GM10266 (cell line): ENCODE data around the gene CCDC80.
"Not testable (repeated sequence)": the region's sequence is repeated elsewhere in the genome, so short reads cannot be mapped to it uniquely, and the experiment has no call there.

Experiments used
- DNase-seq: peaks from one replicate; pipeline ENCODE4 v3.0.0; 2012; ENCODE audit errors: extremely low spot score
- TF ChIP-seq, protein P1 (sequence below): IDR thresholded peaks from 2 replicates; pipeline ENCODE4 v1.5.1; 2012; ENCODE audit warnings: mild to moderate bottlenecking, low read depth; ENCODE audit not compliant: control insufficient read depth, insufficient read depth; ENCODE audit errors: missing control alignments

The CCDC80 gene

DNA sequence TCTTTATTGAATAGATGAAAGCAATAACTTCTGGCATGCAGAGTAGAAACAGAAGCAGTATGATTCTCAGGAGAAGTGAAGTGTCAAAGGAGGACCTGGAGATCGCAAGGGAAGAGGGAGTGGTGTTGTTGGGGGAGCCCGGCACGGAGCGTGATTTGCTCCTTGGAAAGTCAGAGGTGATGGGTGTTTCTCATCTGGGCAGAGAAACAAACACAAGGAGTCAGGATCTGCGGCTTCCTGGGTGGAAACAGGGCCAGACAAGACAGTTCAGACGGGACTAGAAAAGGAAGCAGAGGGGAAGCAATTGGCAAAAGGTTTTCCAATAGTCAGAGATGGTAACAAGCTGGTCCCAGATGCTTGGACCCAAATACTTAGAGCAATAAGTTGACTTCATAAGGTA lies 34.4 kb upstream of the CCDC80 start:
- TF ChIP-seq, protein P1, sequence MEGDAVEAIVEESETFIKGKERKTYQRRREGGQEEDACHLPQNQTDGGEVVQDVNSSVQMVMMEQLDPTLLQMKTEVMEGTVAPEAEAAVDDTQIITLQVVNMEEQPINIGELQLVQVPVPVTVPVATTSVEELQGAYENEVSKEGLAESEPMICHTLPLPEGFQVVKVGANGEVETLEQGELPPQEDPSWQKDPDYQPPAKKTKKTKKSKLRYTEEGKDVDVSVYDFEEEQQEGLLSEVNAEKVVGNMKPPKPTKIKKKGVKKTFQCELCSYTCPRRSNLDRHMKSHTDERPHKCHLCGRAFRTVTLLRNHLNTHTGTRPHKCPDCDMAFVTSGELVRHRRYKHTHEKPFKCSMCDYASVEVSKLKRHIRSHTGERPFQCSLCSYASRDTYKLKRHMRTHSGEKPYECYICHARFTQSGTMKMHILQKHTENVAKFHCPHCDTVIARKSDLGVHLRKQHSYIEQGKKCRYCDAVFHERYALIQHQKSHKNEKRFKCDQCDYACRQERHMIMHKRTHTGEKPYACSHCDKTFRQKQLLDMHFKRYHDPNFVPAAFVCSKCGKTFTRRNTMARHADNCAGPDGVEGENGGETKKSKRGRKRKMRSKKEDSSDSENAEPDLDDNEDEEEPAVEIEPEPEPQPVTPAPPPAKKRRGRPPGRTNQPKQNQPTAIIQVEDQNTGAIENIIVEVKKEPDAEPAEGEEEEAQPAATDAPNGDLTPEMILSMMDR, result no peak

DNA sequence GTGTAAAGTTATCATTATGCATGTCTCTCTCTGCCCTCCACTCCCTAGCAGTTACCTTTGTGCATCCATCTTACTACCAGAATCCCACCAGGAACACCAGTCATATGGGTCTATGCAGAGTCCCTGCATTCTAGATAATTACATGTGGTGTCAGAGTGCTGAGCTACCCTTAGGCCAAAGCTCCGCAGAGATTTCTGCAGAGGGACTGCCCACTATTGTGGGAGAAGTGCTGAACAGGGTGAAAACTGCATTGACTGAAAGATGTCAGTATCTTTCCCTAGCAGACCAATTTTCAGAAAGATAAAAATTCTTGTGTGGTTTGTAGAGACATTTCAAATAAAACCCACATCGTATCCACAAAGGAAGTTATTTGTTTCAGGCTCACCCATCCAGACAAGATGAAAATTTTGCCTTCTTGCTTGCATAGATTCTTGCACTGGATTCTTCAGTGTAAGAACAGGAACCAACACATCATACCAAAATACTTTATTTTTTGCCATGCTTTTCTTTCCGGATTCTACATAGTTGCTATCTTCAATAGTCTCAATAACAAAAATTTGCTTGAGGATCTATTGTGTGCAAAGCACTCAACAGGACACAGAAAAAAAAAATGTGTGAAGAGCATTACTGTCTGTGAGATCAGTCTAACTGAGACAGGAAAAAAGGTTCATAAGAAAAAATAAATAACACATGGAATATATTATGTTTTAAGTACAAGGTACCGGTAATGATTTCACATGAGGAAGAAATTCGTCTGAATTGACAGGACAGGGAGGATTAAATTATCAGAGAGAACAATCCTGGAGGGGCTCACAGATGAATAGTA lies 32.0 kb upstream of the CCDC80 start:
- no peak for DNase-seq

More for the DNA sequence above, 34.4 kb upstream of the CCDC80 start:
- DNase-seq, result no peak

DNA sequence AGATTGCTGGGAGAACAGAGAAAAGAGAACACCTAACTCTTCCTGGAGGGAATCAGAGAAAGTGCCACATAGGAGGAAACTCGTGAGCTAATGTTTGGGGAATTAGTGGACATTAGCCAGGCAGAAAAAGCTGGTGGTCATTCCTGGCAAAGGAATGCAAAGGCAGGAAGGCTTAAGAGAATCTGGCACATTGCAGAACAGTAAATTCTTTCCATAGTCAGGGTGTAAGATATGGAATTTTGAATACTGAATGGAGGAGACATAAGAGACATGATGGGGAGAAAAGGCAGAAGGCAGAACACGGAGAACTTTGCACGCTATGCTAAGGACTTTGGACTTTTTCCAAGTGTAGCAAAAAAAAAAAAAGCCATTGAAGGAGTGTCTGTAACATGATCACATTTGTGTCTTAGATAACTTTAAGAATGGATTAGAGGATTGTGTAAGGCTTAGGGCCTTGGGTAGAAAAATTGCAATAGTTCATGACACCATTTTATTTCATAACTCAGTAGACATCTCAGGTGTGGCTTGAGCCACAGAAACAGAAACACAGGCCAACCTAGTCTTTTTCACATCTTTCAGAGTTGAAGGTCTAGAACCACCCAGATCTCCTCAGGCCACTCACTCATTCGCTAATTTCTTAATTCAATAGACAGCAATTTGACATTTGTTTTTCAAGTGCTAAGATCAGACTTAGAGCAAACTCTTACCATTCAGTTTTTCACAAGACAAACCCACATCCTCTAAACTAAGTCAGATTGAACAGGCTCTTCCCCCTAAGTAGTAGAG lies 31.2 kb upstream of the CCDC80 start:
- TF ChIP-seq, protein P1, result no peak
- DNase-seq, result no peak

More for the DNA sequence above, 32.0 kb upstream of the CCDC80 start:
- TF ChIP-seq, protein P1, result no peak

DNA sequence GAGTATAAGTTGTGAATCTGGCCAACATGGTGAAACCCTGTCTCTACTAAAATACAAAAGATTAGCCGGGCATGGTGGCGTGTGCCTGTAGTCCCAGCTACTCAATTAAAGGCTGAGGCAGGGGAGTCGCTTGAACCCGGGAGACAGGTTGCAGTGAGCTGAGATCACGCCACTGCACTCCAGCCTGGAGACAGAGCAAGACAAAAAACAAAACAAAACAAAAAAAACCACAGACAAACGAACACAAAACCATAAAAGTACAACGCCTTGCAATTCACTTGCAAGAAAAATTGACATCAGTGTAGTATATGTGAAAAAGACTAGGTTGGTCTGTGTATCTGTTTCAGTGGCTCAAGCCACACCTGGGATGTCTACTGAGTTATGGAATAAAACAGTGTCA lies 29.9 kb upstream of the CCDC80 start:
- TF ChIP-seq, protein P1, result no peak
- no peak for DNase-seq

DNA sequence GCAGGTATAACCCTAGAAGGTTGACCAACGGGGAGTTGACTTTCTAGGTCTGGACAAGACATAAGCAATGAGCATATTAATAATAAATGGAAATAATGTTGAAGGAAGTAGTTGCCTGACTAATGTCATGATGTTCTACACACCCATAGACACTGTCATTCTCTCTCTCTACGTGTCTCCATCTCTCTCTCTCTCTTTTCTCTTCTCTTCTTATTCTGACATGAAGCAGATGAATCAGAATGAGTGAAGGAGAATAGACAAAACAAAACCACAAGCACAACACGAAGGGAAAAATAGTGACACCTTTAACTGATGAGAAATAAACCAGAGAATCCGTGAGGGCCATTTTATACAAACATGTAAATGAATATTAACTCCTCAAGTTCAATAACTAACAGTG lies 26.7 kb upstream of the CCDC80 start:
- TF ChIP-seq, protein P1, result no peak
- no peak for DNase-seq

DNA sequence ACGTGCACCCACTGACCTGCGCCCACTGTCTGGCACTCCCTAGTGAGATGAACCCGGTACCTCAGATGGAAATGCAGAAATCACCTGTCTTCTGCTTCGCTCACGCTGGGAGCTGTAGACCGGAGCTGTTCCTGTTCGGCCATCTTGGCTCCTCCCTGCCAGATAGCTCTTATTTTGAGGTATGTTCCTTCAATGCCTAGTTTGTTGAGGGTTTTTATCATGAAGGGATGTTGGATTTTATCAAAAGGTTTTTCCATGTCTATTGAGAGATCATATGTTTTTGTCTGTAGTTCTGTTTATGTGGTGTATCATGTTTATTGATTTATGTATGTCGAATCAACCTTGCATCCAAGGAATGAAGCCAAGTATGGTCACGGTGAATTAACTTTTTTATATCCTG lies 24.1 kb upstream of the CCDC80 start:
- not testable (repeated sequence) for DNase-seq

DNA sequence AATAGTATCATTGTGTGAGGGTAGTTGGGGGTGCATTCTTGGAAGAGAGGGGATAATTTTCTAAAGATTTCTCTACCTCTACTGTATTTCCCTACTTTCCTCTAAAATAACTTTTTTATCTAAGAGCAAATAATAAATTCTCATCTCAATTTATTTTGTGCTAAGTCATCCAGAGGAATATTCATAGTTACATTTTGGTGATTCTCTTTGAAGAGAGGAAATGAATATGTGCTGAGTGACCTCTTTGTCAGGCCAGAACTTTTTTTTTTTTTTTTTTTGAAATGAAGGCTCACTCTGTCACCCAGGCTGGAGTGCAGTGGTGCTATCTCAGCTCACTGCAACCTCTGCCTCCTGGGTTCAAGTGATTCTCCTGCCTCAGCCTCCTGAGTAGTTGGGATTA lies 15.1 kb upstream of the CCDC80 start:
- TF ChIP-seq, protein P1, result no peak
- no peak for DNase-seq
